Measurements from ENCODE around the gene CHID1.

- TF ChIP-seq EP300 (IDR thresholded peaks at IDR 0.05), result no peak
- no peak for TF ChIP-seq CTCF (IDR thresholded peaks at IDR 0.05)
- no peak for TF ChIP-seq POLR2A (IDR thresholded peaks at IDR 0.05; ENCODE audit: low read depth)
Measured at GRCh38 chr11:831961-832528, 78.6 kb downstream of the CHID1 start.

Data from esophagus muscularis mucosa (tissue), 4 donors.